Endothelial cell of umbilical vein (primary cell): ENCODE measurements around the gene ADGRG1. TPM values are rescaled to one million over a fixed set of nuclear protein-coding genes. Genes with fewer than 3 reads are reported as not detected.

Experiments used
- BruUV-seq: library from RNA; stranded (reverse); fragments of 400-500 nt; replicated peaks from 2 replicates; lab custom pipeline; 2021; lab: Mats Ljungman, UMichigan
- CTCF ChIA-PET: fragments of 300-600, 350-600 bp; sonication (Branson Sonifier 250); formaldehyde crosslinking; loops from one replicate; lab custom pipeline; 2021; ENCODE audit warnings: antibody characterized with exemption, inconsistent platforms; lab: Charles Lee
- POLR2A ChIA-PET: fragments of 300-600, 350-600 bp; sonication (Branson Sonifier 250); formaldehyde crosslinking; loops from one replicate; lab custom pipeline; 2021; ENCODE audit warnings: antibody characterized with exemption, inconsistent platforms; lab: Charles Lee
- DNase-seq: peaks from one replicate; pipeline ENCODE4 v3.0.0-alpha.2; 2011; ENCODE audit warnings: low read depth, low spot score
- FAIRE-seq: peaks from 2 replicates; lab custom pipeline; 2011; peaks lifted over from hg19 to GRCh38; lab: Jason Lieb, UNC
- H2AFZ ChIP-seq: 2 replicates; pipeline ENCODE4 v1.6.0; 2012; ENCODE audit warnings: low read depth, low read length, control low read depth, inconsistent platforms
- H3K27ac ChIP-seq: 2 replicates; pipeline ENCODE4 v1.5.1; 2011; ENCODE audit warnings: low read depth, mild to moderate bottlenecking, control low read depth, low read length, moderate library complexity; ENCODE audit not compliant: insufficient read depth
- H3K27me3 ChIP-seq, 2 experiments: 2 replicates each; pipeline versions ENCODE4 v1.6.0 to v1.6.1; 2011; ENCODE audit warnings: low read length in 2 of 2, mixed read lengths in 1 of 2; ENCODE audit not compliant: control insufficient read depth in 2 of 2, insufficient read depth in 2 of 2
- H3K36me3 ChIP-seq, 2 experiments: 2 replicates in 1 of 2; 3 replicates in 1 of 2; pipeline ENCODE4 v1.5.1; 2011; ENCODE audit warnings: low read length in 2 of 2, mild to moderate bottlenecking in 1 of 2, moderate library complexity in 1 of 2; ENCODE audit not compliant: control insufficient read depth in 2 of 2, insufficient read depth in 2 of 2; ENCODE audit errors: extremely low read depth in 1 of 2
- H3K4me1 ChIP-seq: 3 replicates; pipeline ENCODE4 v1.5.1; 2011; ENCODE audit warnings: mild to moderate bottlenecking, low read length; ENCODE audit not compliant: control insufficient read depth, insufficient read depth; ENCODE audit errors: extremely low read depth
- H3K4me2 ChIP-seq: 2 replicates; pipeline ENCODE4 v1.6.1; 2011; ENCODE audit warnings: low read length, control low read depth, mixed read lengths; ENCODE audit not compliant: insufficient read depth
- H3K4me3 ChIP-seq, 3 experiments: fragments of 200-600 bp in 1 of 3; sonication (generic), shearing (Covaris generic) in 1 of 3; replicated peaks in 1 of 3; 2 replicates each; pipeline ENCODE4 v1.5.1; 2011 to 2016; ENCODE audit warnings: control low read depth in 3 of 3, low read length in 3 of 3, mild to moderate bottlenecking in 2 of 3, inconsistent platforms in 1 of 3, low read depth in 1 of 3, moderate library complexity in 1 of 3; ENCODE audit not compliant: insufficient read depth in 1 of 3
- H3K79me2 ChIP-seq: 2 replicates; pipeline ENCODE4 v1.6.0; 2012; ENCODE audit warnings: low read length, inconsistent platforms; ENCODE audit not compliant: control insufficient read depth, insufficient read depth
- H3K9ac ChIP-seq: replicated peaks from 2 replicates; pipeline ENCODE3; 2011; ENCODE audit warnings: low read length, control low read depth; ENCODE audit not compliant: insufficient read depth; ENCODE audit errors: extremely low read depth
- H3K9me1 ChIP-seq: replicated peaks from 3 replicates; pipeline ENCODE4 v1.6.0; 2011; ENCODE audit warnings: mild to moderate bottlenecking, low read length; ENCODE audit not compliant: control insufficient read depth, insufficient read depth; ENCODE audit errors: extremely low read depth
- H3K9me3 ChIP-seq: replicated peaks from 2 replicates; pipeline ENCODE4 v1.5.1; 2012; ENCODE audit warnings: low read length, inconsistent platforms; ENCODE audit not compliant: control insufficient read depth, insufficient read depth
- H4K20me1 ChIP-seq: replicated peaks from 2 replicates; pipeline ENCODE3; 2011; ENCODE audit warnings: mild to moderate bottlenecking, low read length; ENCODE audit not compliant: control insufficient read depth, insufficient read depth; ENCODE audit errors: extremely low read depth
- CTCF ChIP-seq, 2 donors: IDR thresholded peaks; 1 replicate in 1 of 2; 2 replicates in 1 of 2; pipeline ENCODE4 v1.5.1; 2011; ENCODE audit warnings: low read length in 2 of 2, mild to moderate bottlenecking in 2 of 2, moderate library complexity in 2 of 2, control low read depth in 1 of 2, inconsistent platforms in 1 of 2, low read depth in 1 of 2; ENCODE audit not compliant: insufficient read depth in 1 of 2; ENCODE audit errors: extremely low read depth in 1 of 2
- EZH2 ChIP-seq: IDR thresholded peaks from 2 replicates; pipeline ENCODE4 v1.6.1; 2012; ENCODE audit warnings: borderline replicate concordance, low read depth, mild to moderate bottlenecking, moderate library complexity, low read length, inconsistent platforms; ENCODE audit not compliant: severe bottlenecking
- FOS ChIP-seq: IDR thresholded peaks from 2 replicates; pipeline ENCODE4 v1.6.1; 2011; ENCODE audit warnings: mild to moderate bottlenecking, low read length, moderate library complexity, borderline replicate concordance; ENCODE audit not compliant: insufficient read depth
- GATA2 ChIP-seq: IDR thresholded peaks from 2 replicates; pipeline ENCODE4 v1.7.0; 2011; ENCODE audit warnings: low read depth, mild to moderate bottlenecking, moderate library complexity, mixed read lengths, low read length; ENCODE audit not compliant: insufficient read length, insufficient read depth
- MAX ChIP-seq: IDR thresholded peaks from 2 replicates; pipeline ENCODE4 v1.6.1; 2011; ENCODE audit not compliant: insufficient read depth, insufficient read length
- MYC ChIP-seq: IDR thresholded peaks from one replicate; pipeline ENCODE4 v1.6.1; 2011; ENCODE audit warnings: mild to moderate bottlenecking, low read depth, low read length
- POLR2A ChIP-seq: IDR thresholded peaks from 2 replicates; pipeline ENCODE4 v1.6.1; 2012; ENCODE audit warnings: low read depth, mild to moderate bottlenecking, control low read depth, low read length
- POLR2AphosphoS5 ChIP-seq: IDR thresholded peaks from 2 replicates; pipeline ENCODE4 v1.6.1; 2012; ENCODE audit warnings: low read depth, mild to moderate bottlenecking, control low read depth, low read length, moderate library complexity; ENCODE audit not compliant: insufficient read depth
- dilution Hi-C: fragments of 300-500 bp; cut with MboI; formaldehyde crosslinking; loops from one replicate; pipeline ENCODE4 v1.15.0; 2019; ENCODE audit warnings: low sequenced_read_pairs; ENCODE audit not compliant: extremely low pct_ligation_motif_present
- intact Hi-C: fragments of 100-400 bp; cut with micrococcal nuclease; formaldehyde crosslinking; loops from one replicate; pipeline ENCODE4 v1.10.0; 2022
- polyA plus RNA-seq, 4 experiments: library from polyadenylated mRNA; depleted of rRNA in 3 of 4; stranded (reverse) in 3 of 4; unstranded in 1 of 4; fragments of >200 nt; gene quantifications; 2 replicates each; pipeline versions ENCODE4 v1.2.1 to v1.2.3, GENCODE V29; 2011 to 2012; ENCODE audit warnings: missing spikeins in 1 of 4
- total RNA-seq: library from RNA; stranded (reverse); gene quantifications from 2 replicates; pipeline ENCODE4 v1.2.3, GENCODE V29; 2021

Gene ADGRG1
- total and polyA plus RNA-seq, 2 donors (not counting 3 experiments of a cell fraction or from before 2014, with no cell fraction given), result 45.6 to 92.5 TPM

DNA sequence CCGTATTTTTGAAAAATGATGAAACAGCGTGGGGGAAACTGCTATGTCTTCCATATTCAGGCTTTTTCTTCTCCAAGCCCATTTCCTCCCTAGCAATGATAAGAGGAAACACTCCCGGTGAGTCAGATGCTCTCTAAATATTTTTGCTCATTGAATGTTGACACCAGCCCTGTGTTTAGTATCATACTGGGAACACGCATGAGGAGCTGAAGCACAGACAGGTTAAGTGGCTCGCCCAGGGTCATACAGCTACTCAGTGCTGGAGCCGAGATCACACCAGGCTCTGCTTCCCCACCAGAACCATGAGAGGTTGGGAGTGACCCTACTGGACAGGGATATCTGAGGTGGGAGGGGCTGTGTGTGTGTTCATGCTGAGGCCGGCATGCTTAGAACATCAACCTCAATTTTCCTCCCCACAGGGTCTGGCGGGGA lies 37.8 kb upstream of the ADGRG1 start:
- DNase-seq (peak; percentile 35), FAIRE-seq (peak; percentile 59)
- Histone ChIP-seq H4K20me1 (no peaks in the 10 kb centered on the region), H3K4me2 (peak overlapping the region; percentile 43), H3K4me1 (peaks cover 12% of the 10 kb centered on the region), H3K27me3 (no peaks in the 10 kb centered on the region), H3K79me2 (no peaks in the 10 kb centered on the region), H3K27ac (peak overlapping the region; percentile 32), H3K4me3 (no peak overlapping the region), H3K9me1 (no peaks in the 10 kb centered on the region), H3K9me3 (no peaks in the 10 kb centered on the region), H3K9ac (no peak overlapping the region), H3K36me3 (no peaks in the 10 kb centered on the region), H2AFZ (peak overlapping the region; percentile 64)
- CTCF ChIA-PET, result interaction anchor here (0.6 to 4.6 kb wide), 45 partner anchors 9 to 411 kb away, joined by 3 to 117 read pairs (median 7); partner anchors contain the start of genes ADGRG1, ADGRG3, KATNB1 and USB1
- TF ChIP-seq GATA2 (no peak), CTCF (IDR thresholded peaks at IDR 0.05; ENCODE audit: extremely low read depth in 1 of 2, insufficient read depth in 1 of 2, low read depth in 1 of 2, low read length in 2 of 2) (no peak), MYC (no peak), EZH2 (no peak), POLR2A (no peak), POLR2AphosphoS5 (no peak), FOS (peak; percentile 57), MAX (no peak)
- dilution Hi-C loops, result no loop called here
- BruUV-seq, result no TSS peak
- POLR2A ChIA-PET, result interaction anchor here (1.4 kb wide), 1 partner anchor 57 kb away, joined by 4 read pairs; no protein-coding TSS in a partner anchor
- intact Hi-C loops, result loop anchor here (1.0 to 5.0 kb wide), 7 partner anchors 14 to 410 kb away; partner anchors contain the start of genes ADGRG1, KATNB1, USB1 and ZNF319
